K562 (cell line): ENCODE data around the gene CD46. TPM values are rescaled to one million over a fixed set of nuclear protein-coding genes. Genes with fewer than 3 reads are reported as not detected.

Experiments used
- BRF1 ChIP-seq: IDR thresholded peaks from 3 replicates; pipeline ENCODE4 v1.6.1; 2011; ENCODE audit warnings: borderline replicate concordance, mild to moderate bottlenecking; ENCODE audit not compliant: insufficient read length; ENCODE audit errors: extremely low read depth
- CBFB ChIP-seq: sonication (generic); formaldehyde crosslinking; IDR thresholded peaks from 2 replicates; pipeline ENCODE4 v1.4.0; 2020; ENCODE audit warnings: mild to moderate bottlenecking, missing genetic modification reagents
- CREB3L1 ChIP-seq: fragments of 450-650 bp; IDR thresholded peaks from 2 replicates; pipeline ENCODE4 v1.6.1; 2014; ENCODE audit warnings: low read depth, mild to moderate bottlenecking, moderate library complexity, borderline replicate concordance
- EWSR1 ChIP-seq: fragments of 450-650 bp; IDR thresholded peaks from 2 replicates; pipeline ENCODE4 v1.6.1; 2018; ENCODE audit warnings: borderline replicate concordance, mild to moderate bottlenecking, low read depth, moderate library complexity; ENCODE audit not compliant: partially characterized antibody
- HDAC2 ChIP-seq: fragments of 450-650 bp; IDR thresholded peaks from 2 replicates; pipeline ENCODE4 v1.6.1; 2016; ENCODE audit warnings: mild to moderate bottlenecking
- ILF3 ChIP-seq: fragments of 450-650 bp; IDR thresholded peaks from 2 replicates; pipeline ENCODE4 v1.6.1; 2018; ENCODE audit warnings: antibody characterized with exemption, mild to moderate bottlenecking, moderate library complexity, borderline replicate concordance
- MGA ChIP-seq: fragments of 450-650 bp; IDR thresholded peaks from 2 replicates; pipeline ENCODE4 v1.6.1; 2016; ENCODE audit warnings: mild to moderate bottlenecking, moderate library complexity
- MLLT1 ChIP-seq, 2 experiments: fragments of 450-650 bp; IDR thresholded peaks; 2 replicates each; pipeline ENCODE4 v1.6.1; 2016
- RBM34 ChIP-seq: fragments of 200-400 bp; formaldehyde crosslinking; IDR thresholded peaks from 2 replicates; pipeline ENCODE4 v1.6.1; 2018; ENCODE audit warnings: low read length, borderline replicate concordance; ENCODE audit not compliant: insufficient read depth
- SNRNP70 ChIP-seq: fragments of 200-400 bp; formaldehyde crosslinking; optimal IDR thresholded peaks from 2 replicates; pipeline ENCODE3; 2017; ENCODE audit warnings: low read depth, low read length
- ZBTB1 ChIP-seq: sonication (generic); formaldehyde crosslinking; IDR thresholded peaks from 2 replicates; pipeline ENCODE4 v1.8.1; 2023; ENCODE audit warnings: missing genetic modification reagents, low read depth, mild to moderate bottlenecking, borderline replicate concordance
- ZNF143 ChIP-seq: sonication (generic); formaldehyde crosslinking; IDR thresholded peaks from 2 replicates; pipeline ENCODE4 v1.9.0; 2022; ENCODE audit warnings: mild to moderate bottlenecking, missing genetic modification reagents
- ZNF830 ChIP-seq: fragments of 250-450 bp; sonication (Bioruptor Pico); IDR thresholded peaks from 2 replicates; pipeline ENCODE4 v1.5.0; 2021; ENCODE audit warnings: mild to moderate bottlenecking
- polyA plus RNA-seq, 8 experiments: library from polyadenylated mRNA; depleted of rRNA in 4 of 8; stranded (reverse) in 5 of 8; unstranded in 3 of 8; fragments of >200 nt; fragmentation: Nextera tagmentation in 2 of 8; fragmentation: Illumina TruSeq in 1 of 8; extraction: Ambion mirVana in 2 of 8; extraction: Trizol in 1 of 8; gene quantifications; 2 replicates each; pipeline versions ENCODE4 v1.2.1 to v1.2.3, GENCODE V29; 2011 to 2014; ENCODE audit warnings: inconsistent platforms in 1 of 8, missing spikeins in 1 of 8
- total RNA-seq, 7 experiments: library from RNA; depleted of rRNA in 6 of 7; stranded (reverse); fragments of >200 nt in 6 of 7; fragmentation: Illumina TruSeq in 2 of 7; extraction: Trizol in 2 of 7; gene quantifications; 2 replicates each; pipeline versions ENCODE4 v1.2.1 to v1.2.3, GENCODE V29; 2011 to 2021; ENCODE audit warnings: low replicate concordance in 1 of 7

Gene CD46
- total and polyA plus RNA-seq, 9 of the 15 experiments (the other 6 are each of a cell fraction or from before 2014, with no cell fraction given), result 87.9 to 374 (median 156) TPM

GRCh38 chr1:207797229-207797973, 45.5 kb downstream of the CD46 start (continued):
- no peak for TF ChIP-seq MLLT1 (IDR thresholded peaks at IDR 0.05)
- no peak for TF ChIP-seq ILF3
- TF ChIP-seq ZBTB1, result no peak
- TF ChIP-seq BRF1, result no peak
- no peak for TF ChIP-seq SNRNP70
- no peak for TF ChIP-seq CREB3L1
- TF ChIP-seq ZNF830, result no peak
- TF ChIP-seq RBM34, result no peak
- TF ChIP-seq CBFB (CRISPR knock-in tag), result no peak
- no peak for TF ChIP-seq MGA
- no peak for TF ChIP-seq ZNF143 (CRISPR knock-in tag)
- no peak for TF ChIP-seq EWSR1
- no peak for TF ChIP-seq HDAC2
